Astrocyte (in vitro differentiated cells and primary cell): ENCODE results near the gene CDKN2C.

ENCODE experiments used
- CTCF ChIP-seq: IDR thresholded peaks from 2 replicates; pipeline ENCODE4 v1.5.1; 2011; ENCODE audit warnings: low read depth, mild to moderate bottlenecking, inconsistent platforms, low read length, moderate library complexity; ENCODE audit not compliant: insufficient read depth
- EZH2 ChIP-seq: IDR thresholded peaks from 2 replicates; pipeline ENCODE4 v1.6.1; 2012; ENCODE audit warnings: mild to moderate bottlenecking, low read length, inconsistent platforms; ENCODE audit not compliant: insufficient read depth

DNA sequence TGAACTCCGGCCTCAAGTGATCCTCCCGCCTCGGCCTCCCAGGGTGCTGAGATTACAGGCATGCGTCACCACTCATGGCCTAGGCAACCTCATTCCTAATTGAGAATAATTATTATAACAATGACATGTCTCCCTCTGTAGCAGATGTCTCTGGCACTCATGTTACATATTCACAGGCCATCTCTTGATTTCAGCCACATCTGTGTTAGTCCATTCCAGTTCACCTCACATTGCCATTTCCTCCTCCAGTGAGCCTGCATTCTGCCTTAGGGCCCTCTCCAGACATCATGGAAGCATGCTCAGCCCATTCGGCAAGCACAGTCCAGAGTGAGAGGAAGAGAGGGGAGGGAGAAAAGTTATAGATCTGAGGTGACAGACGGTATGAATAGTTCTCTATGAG lies 32.5 kb downstream of the CDKN2C start:
- no peak for TF ChIP-seq CTCF
- TF ChIP-seq EZH2 = no peak
